ENCODE measurements around the gene AGBL1.

Gene AGBL1

DNA sequence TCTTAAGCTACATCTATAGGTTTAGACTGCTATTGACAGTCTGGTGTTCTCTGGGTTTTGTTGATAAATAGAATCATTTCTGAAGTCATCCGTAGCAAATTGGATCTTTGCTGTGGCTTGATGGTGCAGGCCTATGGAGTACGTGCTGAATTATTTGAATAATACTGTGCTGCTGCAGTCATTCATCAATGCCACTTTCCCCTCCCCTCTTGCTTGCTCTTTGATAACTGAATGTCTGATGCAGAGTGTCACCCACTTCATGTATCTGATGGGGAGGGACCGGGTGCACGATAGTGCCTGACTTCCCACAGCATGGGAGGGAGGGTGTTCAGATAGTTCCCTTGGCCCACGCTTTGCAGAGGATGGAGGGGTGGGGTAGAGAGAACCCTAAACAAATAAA, 179.9 kb downstream of the AGBL1 start:
- no peak for DNase-seq (ENCODE audit: low spot score)
- Histone ChIP-seq H3K4me1 (ENCODE audit: insufficient read depth, poor library complexity, severe bottlenecking) (no peaks in the 10 kb centered on the region), H3K4me3 (ENCODE audit: severe bottlenecking) (no peak overlapping the region), H3K9me3 (ENCODE audit: severe bottlenecking) (no peaks in the 10 kb centered on the region), H3K36me3 (ENCODE audit: low read depth) (no peaks in the 10 kb centered on the region), H3K27me3 (ENCODE audit: insufficient read depth, poor library complexity, severe bottlenecking) (no peaks in the 10 kb centered on the region), H3K27ac (ENCODE audit: poor library complexity, severe bottlenecking) (no peak overlapping the region)
- TF ChIP-seq, protein P1, sequence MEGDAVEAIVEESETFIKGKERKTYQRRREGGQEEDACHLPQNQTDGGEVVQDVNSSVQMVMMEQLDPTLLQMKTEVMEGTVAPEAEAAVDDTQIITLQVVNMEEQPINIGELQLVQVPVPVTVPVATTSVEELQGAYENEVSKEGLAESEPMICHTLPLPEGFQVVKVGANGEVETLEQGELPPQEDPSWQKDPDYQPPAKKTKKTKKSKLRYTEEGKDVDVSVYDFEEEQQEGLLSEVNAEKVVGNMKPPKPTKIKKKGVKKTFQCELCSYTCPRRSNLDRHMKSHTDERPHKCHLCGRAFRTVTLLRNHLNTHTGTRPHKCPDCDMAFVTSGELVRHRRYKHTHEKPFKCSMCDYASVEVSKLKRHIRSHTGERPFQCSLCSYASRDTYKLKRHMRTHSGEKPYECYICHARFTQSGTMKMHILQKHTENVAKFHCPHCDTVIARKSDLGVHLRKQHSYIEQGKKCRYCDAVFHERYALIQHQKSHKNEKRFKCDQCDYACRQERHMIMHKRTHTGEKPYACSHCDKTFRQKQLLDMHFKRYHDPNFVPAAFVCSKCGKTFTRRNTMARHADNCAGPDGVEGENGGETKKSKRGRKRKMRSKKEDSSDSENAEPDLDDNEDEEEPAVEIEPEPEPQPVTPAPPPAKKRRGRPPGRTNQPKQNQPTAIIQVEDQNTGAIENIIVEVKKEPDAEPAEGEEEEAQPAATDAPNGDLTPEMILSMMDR (IDR thresholded peaks at IDR 0.05; ENCODE audit: poor library complexity, severe bottlenecking), result no peak
- no peak for ATAC-seq (ENCODE audit: low read depth)

DNA sequence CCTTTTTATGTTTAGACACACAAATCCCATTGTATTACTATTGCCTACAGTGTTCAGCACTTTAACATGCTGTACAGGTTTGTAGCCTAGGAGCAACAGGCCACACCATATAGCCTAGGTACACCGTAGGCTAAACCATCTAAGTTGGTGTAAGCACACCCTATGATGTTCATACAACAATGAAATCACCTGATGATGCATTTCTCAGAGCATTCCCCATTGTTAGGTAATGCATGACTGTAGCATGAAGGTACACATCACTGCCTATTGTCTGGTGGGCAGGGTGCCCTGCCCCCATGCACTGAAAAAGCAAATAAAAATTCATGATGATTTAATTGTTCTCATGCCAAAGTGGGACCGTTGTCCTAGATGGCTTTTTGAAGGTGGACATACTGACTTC, 183.6 kb downstream of the AGBL1 start:
- Histone ChIP-seq H3K4me1 (ENCODE audit: insufficient read depth, poor library complexity, severe bottlenecking) (peaks cover 10% of the 10 kb centered on the region), H3K9me3 (ENCODE audit: severe bottlenecking) (no peaks in the 10 kb centered on the region), H3K27me3 (ENCODE audit: insufficient read depth, poor library complexity, severe bottlenecking) (no peaks in the 10 kb centered on the region), H3K36me3 (ENCODE audit: low read depth) (no peaks in the 10 kb centered on the region), H3K4me3 (ENCODE audit: severe bottlenecking) (no peak overlapping the region), H3K27ac (ENCODE audit: poor library complexity, severe bottlenecking) (no peak overlapping the region)
- TF ChIP-seq, protein P1 (IDR thresholded peaks at IDR 0.05; ENCODE audit: poor library complexity, severe bottlenecking), result no peak
- peak; percentile 24; the same call in 1 of the 3 replicates for ATAC-seq (ENCODE audit: low read depth)
- no peak for DNase-seq (ENCODE audit: low spot score)

DNA sequence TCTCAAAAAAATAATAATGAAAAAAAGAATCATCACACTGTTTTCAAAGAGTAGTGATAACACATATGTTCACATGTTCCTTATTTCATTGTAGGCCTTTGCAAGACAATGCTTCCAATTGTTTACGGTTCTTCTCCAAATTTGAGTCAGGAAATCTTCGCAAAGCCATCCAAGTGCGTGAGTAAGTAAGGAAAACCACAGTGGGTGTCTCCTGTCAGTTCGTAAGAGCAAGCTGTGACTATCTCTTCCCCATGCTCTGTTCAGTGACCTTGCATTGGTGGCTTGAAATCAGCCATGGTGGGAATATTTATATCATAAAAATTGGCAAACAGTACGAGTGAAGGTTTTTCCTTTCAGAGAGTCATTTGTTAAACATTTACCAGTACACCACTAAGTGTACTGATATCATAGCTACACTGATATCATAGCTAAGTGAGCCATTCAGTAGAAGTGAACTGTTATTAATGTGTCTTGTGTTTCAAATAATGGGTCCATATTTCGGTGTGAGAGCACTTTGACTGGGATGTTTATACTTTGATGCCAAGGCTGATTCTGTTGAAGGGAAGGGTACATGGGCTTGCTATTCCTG, 187.3 kb downstream of the AGBL1 start:
- Histone ChIP-seq H3K9me3 (ENCODE audit: severe bottlenecking) (no peaks in the 10 kb centered on the region), H3K36me3 (ENCODE audit: low read depth) (no peaks in the 10 kb centered on the region), H3K27ac (ENCODE audit: poor library complexity, severe bottlenecking) (peak overlapping the region; percentile 86), H3K4me3 (ENCODE audit: severe bottlenecking) (no peak overlapping the region), H3K4me1 (ENCODE audit: insufficient read depth, poor library complexity, severe bottlenecking) (peaks cover 16% of the 10 kb centered on the region), H3K27me3 (ENCODE audit: insufficient read depth, poor library complexity, severe bottlenecking) (no peaks in the 10 kb centered on the region)
- ATAC-seq (ENCODE audit: low read depth) (no peak), DNase-seq (ENCODE audit: low spot score) (no peak)
- TF ChIP-seq, protein P1 (IDR thresholded peaks at IDR 0.05; ENCODE audit: poor library complexity, severe bottlenecking), result no peak

DNA sequence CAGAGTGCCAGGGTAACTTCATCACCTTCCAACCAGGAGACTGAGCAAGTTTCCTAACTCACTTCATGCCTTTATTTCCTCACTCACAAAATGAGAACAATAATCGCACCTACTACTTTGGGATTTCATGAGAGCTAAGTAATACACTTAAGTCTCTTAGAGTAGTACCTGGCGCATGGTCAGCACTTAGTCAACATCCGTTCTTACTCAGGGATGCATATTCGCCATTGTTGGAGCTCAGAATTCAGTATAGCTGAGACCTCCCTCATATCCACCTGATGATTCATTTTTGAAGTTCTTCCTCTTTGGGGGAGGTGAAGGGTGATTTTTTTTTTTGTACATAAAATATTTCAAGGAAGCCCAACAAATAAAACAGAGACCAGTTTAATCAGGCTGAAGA, 188.2 kb downstream of the AGBL1 start:
- peaks cover 16% of the 10 kb centered on the region for H3K4me1 ChIP-seq (ENCODE audit: insufficient read depth, poor library complexity, severe bottlenecking)
- TF ChIP-seq, protein P1 (IDR thresholded peaks at IDR 0.05; ENCODE audit: poor library complexity, severe bottlenecking), result no peak
- no peaks in the 10 kb centered on the region for H3K36me3 ChIP-seq (ENCODE audit: low read depth)
- H3K27ac ChIP-seq (ENCODE audit: poor library complexity, severe bottlenecking), result peak overlapping the region; percentile 86
- no peaks in the 10 kb centered on the region for H3K27me3 ChIP-seq (ENCODE audit: insufficient read depth, poor library complexity, severe bottlenecking)
- H3K4me3 ChIP-seq (ENCODE audit: severe bottlenecking), result no peak overlapping the region
- DNase-seq (ENCODE audit: low spot score) (peak; percentile 74), ATAC-seq (ENCODE audit: low read depth) (peak; percentile 100)
- no peaks in the 10 kb centered on the region for H3K9me3 ChIP-seq (ENCODE audit: severe bottlenecking)

DNA sequence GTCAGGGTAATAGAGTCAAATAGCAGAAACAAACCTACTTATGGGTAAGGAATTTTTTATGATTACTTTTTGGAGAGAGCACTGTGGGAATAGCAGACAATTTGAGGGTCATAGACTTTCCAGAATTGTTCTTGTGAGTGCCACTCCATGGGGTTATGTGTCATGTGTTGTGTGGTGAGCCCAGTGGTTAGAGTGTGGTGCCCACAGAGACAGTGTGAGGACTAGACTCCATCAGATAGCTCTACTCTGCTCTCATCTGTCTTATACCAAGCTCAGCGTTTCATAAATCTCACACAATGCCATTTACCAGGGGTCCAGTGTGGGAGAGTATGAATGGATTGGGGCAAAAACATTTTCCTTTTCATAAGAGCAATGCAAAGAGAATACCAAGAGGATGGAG, 188.9 kb downstream of the AGBL1 start:
- TF ChIP-seq, protein P1 (IDR thresholded peaks at IDR 0.05; ENCODE audit: poor library complexity, severe bottlenecking), result no peak
- Histone ChIP-seq H3K4me3 (ENCODE audit: severe bottlenecking) (no peak overlapping the region), H3K4me1 (ENCODE audit: insufficient read depth, poor library complexity, severe bottlenecking) (peaks cover 16% of the 10 kb centered on the region), H3K36me3 (ENCODE audit: low read depth) (no peaks in the 10 kb centered on the region), H3K27ac (ENCODE audit: poor library complexity, severe bottlenecking) (peak overlapping the region; percentile 86), H3K27me3 (ENCODE audit: insufficient read depth, poor library complexity, severe bottlenecking) (no peaks in the 10 kb centered on the region), H3K9me3 (ENCODE audit: severe bottlenecking) (no peaks in the 10 kb centered on the region)
- no peak for ATAC-seq (ENCODE audit: low read depth)
- no peak for DNase-seq (ENCODE audit: low spot score)
